ENCODE data around the gene CCDC85C. TPM values are rescaled to one million over a fixed set of nuclear protein-coding genes. Genes with fewer than 3 reads are reported as not detected.

The CCDC85C gene
- total and polyA plus RNA-seq, 8 donors = 10.5 to 28.6 (median 15.9) TPM

GRCh38 chr14:99481745-99482099 lies 122.3 kb downstream of the CCDC85C start:
- H3K27ac ChIP-seq = peak overlapping the region; percentile 93 to 98 (median 96)
- DNase-seq = peak in 1 of 2 donors; percentile 71
- 0% methylated on average over 17 of the region's 17 CpGs for WGBS, 5 donors
- H3K27me3 ChIP-seq = no peaks in the 10 kb centered on the region
- intact Hi-C loops (cut with DNase I; ENCODE audit: low total_unique reads) = no loop called here
- H3K4me1 ChIP-seq = peaks cover 31 to 75% (median 56%) of the 10 kb centered on the region in 4 donors
- peak overlapping the region; percentile 82 to 99 (median 96) for H3K4me3 ChIP-seq
- no peak for TF ChIP-seq POLR2A (IDR thresholded peaks at IDR 0.05)
- H3K36me3 ChIP-seq = no peaks in the 10 kb centered on the region
- no peaks in the 10 kb centered on the region for H3K9me3 ChIP-seq

GRCh38 chr14:99480917-99481744 lies 122.9 kb downstream of the CCDC85C start, which contains the start of gene CCNK:
CCNK (plus strand) TSS chr14:99481409; CDS start chr14:99492678, 11,269 bp downstream.
- peak within 1 kb of the TSS; percentile 96 to 100 (median 98) for H3K27ac ChIP-seq
- H3K27me3 ChIP-seq = no peaks in the 10 kb centered on the region
- WGBS, 5 donors = 0% methylated on average over 33 to 82 of the region's 82 CpGs
- H3K36me3 ChIP-seq = no peaks in the 10 kb centered on the region
- intact Hi-C loops (cut with DNase I; ENCODE audit: low total_unique reads) = no loop called here
- peak within 1 kb of the TSS; percentile 82 to 99 (median 98) for H3K4me3 ChIP-seq
- TF ChIP-seq POLR2A (IDR thresholded peaks at IDR 0.05) (peak in 2 of 4 donors; percentile 94 to 95), EP300 (IDR thresholded peaks at IDR 0.05) (no peak), POLR2AphosphoS5 (IDR thresholded peaks at IDR 0.05) (peak; percentile 99), CTCF (IDR thresholded peaks at IDR 0.05) (no peak)
- DNase-seq = peak; percentile 100
- peaks cover 31 to 77% (median 51%) of the 10 kb centered on the region in 4 donors for H3K4me1 ChIP-seq
- H3K9me3 ChIP-seq = no peaks in the 10 kb centered on the region

- TF ChIP-seq POLR2AphosphoS5 (IDR thresholded peaks at IDR 0.05) (peak in 2 of 3 donors; percentile 23 to 51), EP300 (IDR thresholded peaks at IDR 0.05) (no peak), POLR2A (IDR thresholded peaks at IDR 0.05) (no peak), CTCF (IDR thresholded peaks at IDR 0.05) (peak in 1 of 7 experiments; percentile 2)
- no peaks in the 10 kb centered on the region for H3K9me3 ChIP-seq
- H3K27ac ChIP-seq = peak within 1 kb of the TSS; percentile 96 to 100 (median 98)
- DNase-seq = peak; percentile 54 to 79
- H3K4me3 ChIP-seq = peak within 1 kb of the TSS; percentile 82 to 99 (median 98)
- peaks cover 31 to 78% (median 54%) of the 10 kb centered on the region in 4 donors for H3K4me1 ChIP-seq
- WGBS, 5 donors = 0% methylated on average over 35 to 111 of the region's 122 CpGs
- H3K36me3 ChIP-seq = no peaks in the 10 kb centered on the region
- H3K27me3 ChIP-seq = no peaks in the 10 kb centered on the region
- intact Hi-C loops (cut with DNase I; ENCODE audit: low total_unique reads) = no loop called here
These were observed 123.8 kb downstream of the CCDC85C start, which contains the start of gene SETD3 for GRCh38 chr14:99479906-99480869. SETD3 (minus strand) TSS chr14:99480859; CDS start chr14:99465805, 15,054 bp downstream.

- WGBS, 5 donors = 6 to 10% (median 8%) methylated on average over 18 of the region's 18 CpGs
- peak in 1 of 2 donors; percentile 24 for DNase-seq
These were observed 124.7 kb downstream of the CCDC85C start for GRCh38 chr14:99479160-99479905.

More at GRCh38 chr14:99479160-99479905, 124.7 kb downstream of the CCDC85C start:
- Histone ChIP-seq H3K9me3 (no peaks in the 10 kb centered on the region), H3K4me1 (peaks cover 31 to 81% (median 57%) of the 10 kb centered on the region in 4 donors), H3K36me3 (no peaks in the 10 kb centered on the region), H3K27ac (peak overlapping the region; percentile 96 to 100 (median 98)), H3K27me3 (no peaks in the 10 kb centered on the region), H3K4me3 (peak overlapping the region; percentile 82 to 99 (median 98))
- intact Hi-C loops (cut with DNase I; ENCODE audit: low total_unique reads) = no loop called here
- TF ChIP-seq POLR2AphosphoS5 (IDR thresholded peaks at IDR 0.05) (no peak), CTCF (IDR thresholded peaks at IDR 0.05) (no peak)
